Measurements from ENCODE around the gene HNRNPD. TPM values are rescaled to one million over a fixed set of nuclear protein-coding genes. Genes with fewer than 3 reads are reported as not detected.
"Not testable (repeated sequence)": the region's sequence is repeated elsewhere in the genome, so short reads cannot be mapped to it uniquely, and the experiment has no call there.

Gene HNRNPD
- total RNA-seq, 2 experiments from 2014 or later, result 505 to 510 TPM

DNA sequence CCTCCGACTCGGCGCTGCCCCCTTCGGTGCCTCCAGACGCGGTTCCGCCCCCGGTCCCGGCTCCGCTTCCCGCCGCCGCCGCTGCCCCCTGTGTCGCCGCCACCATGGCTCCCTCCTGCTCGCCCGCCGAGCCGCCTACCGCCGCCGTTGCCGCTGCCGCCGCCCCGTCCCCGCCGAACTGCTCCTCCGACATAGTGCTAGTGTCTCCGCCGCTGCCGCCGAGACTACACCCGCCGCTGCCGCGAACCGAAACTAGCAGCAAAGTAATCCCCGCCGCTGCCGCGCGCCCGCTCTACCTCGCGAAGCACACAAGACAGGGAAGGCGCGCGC, 340 bp downstream of the HNRNPD start:
- intact Hi-C loops (cut with DNase I, micrococcal nuclease), result loop anchor here (1.0 to 10.0 kb wide), 5 partner anchors 640 to 1082 kb away; partner anchors contain the start of genes COQ2 (in 2 of the 2), HELQ (in 1 of the 2) and RASGEF1B (in 1 of the 2)
- H3K27me3 Mint-ChIP-seq, result no peaks in the 10 kb centered on the region
- H3K36me3 Mint-ChIP-seq (ENCODE audit: low read depth), result peaks cover 67% of the 10 kb centered on the region
- DNase-seq (peak; percentile 81), ATAC-seq (peak; percentile 17)
- peak overlapping the region; percentile 99 for H3K27ac Mint-ChIP-seq
- POLR2A ChIA-PET, result interaction anchor here (0.7 to 3.4 kb wide), 8 partner anchors 49 to 61 kb away, joined by 4 to 38 read pairs (median 7); partner anchors contain the start of gene HNRNPDL
- no peaks in the 10 kb centered on the region for H3K9me3 Mint-ChIP-seq (ENCODE audit: low read depth)
- H3K4me1 Mint-ChIP-seq, result peaks cover 40% of the 10 kb centered on the region
- CTCF ChIA-PET, result interaction anchor here (0.7 to 1.9 kb wide), 6 partner anchors 14 to 1096 kb away, joined by 3 to 14 read pairs (median 4); partner anchors contain the start of gene HNRNPDL
- peak overlapping the region; percentile 89 for H3K4me3 Mint-ChIP-seq

GRCh38 chr4:82372517-82373485, 990 bp downstream of the HNRNPD start:
- Mint-ChIP-seq H3K36me3 (ENCODE audit: low read depth) (peaks cover 68% of the 10 kb centered on the region), H3K27me3 (no peaks in the 10 kb centered on the region), H3K4me1 (peaks cover 44% of the 10 kb centered on the region), H3K4me3 (peak overlapping the region; percentile 89), H3K27ac (peak overlapping the region; percentile 99), H3K9me3 (ENCODE audit: low read depth) (no peaks in the 10 kb centered on the region)
- intact Hi-C loops (cut with DNase I, micrococcal nuclease), result loop anchor here (1.0 to 10.0 kb wide), 6 partner anchors 20 to 1082 kb away; partner anchors contain the start of genes COQ2 (in 2 of the 2), HELQ (in 1 of the 2) and RASGEF1B (in 1 of the 2)
- DNase-seq, result peak; percentile 88
- ChIA-PET CTCF (interaction anchor here (0.6 to 4.8 kb wide), 7 partner anchors 12 to 88 kb away, joined by 3 to 29 read pairs (median 3); partner anchors contain the start of gene HNRNPDL), POLR2A (interaction anchor here (0.6 to 3.4 kb wide), 5 partner anchors 40 to 527 kb away, joined by 3 to 26 read pairs (median 4); no protein-coding TSS in a partner anchor)
- peak; percentile 42 for ATAC-seq

GRCh38 chr4:82371497-82371896, 2.3 kb downstream of the HNRNPD start:
- DNase-seq, result no peak

DNA sequence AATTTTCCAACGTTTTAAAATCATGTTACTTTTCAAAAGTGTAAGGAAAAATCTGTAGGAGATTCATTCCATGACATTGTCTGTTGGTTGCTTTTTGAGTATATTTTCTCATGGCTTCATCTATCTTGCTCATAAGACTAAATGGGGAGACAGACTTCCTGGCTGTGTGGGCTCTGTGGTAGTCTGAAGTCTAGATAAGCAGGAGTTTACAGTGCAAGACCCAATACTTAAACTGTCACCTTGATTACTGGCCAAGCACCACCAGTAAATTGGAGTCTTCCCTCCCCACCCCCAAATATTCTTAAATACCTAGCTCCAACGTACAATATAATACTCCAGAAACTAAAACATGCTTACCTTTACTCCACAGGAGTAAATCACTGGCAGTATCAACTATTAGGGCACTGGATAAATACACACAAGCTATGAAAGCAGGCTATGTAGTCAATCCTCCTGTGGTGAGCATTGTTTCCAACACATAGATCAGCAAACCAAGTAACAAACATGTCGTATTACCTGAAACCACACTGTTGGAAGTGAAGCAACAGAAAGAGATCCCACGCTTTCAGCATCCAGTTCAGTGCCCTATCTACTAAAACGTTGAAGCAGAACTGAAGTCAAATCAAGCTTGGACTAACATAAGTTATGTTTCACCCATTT, 6.2 kb downstream of the HNRNPD start:
- H3K27ac Mint-ChIP-seq, result peak overlapping the region; percentile 35
- DNase-seq (no peak), ATAC-seq (peak; percentile 19)
- CTCF ChIA-PET, result interaction anchor here (0.6 to 1.7 kb wide), 8 partner anchors 11 to 261 kb away, joined by 3 to 7 read pairs (median 3); no protein-coding TSS in a partner anchor
- intact Hi-C loops (cut with DNase I, micrococcal nuclease), result loop anchor here in 1 of 2 experiments (2.0 kb wide), 1 partner anchor 15 kb away; no protein-coding TSS in a partner anchor
- no peak overlapping the region for H3K4me3 Mint-ChIP-seq
- H3K27me3 Mint-ChIP-seq, result no peaks in the 10 kb centered on the region
- POLR2A ChIA-PET, result interaction anchor here (0.6 to 1.1 kb wide), 4 partner anchors 12 to 62 kb away, joined by 3 to 6 read pairs (median 3); no protein-coding TSS in a partner anchor
- peaks cover 70% of the 10 kb centered on the region for H3K36me3 Mint-ChIP-seq (ENCODE audit: low read depth)
- peaks cover 75% of the 10 kb centered on the region for H3K4me1 Mint-ChIP-seq
- H3K9me3 Mint-ChIP-seq (ENCODE audit: low read depth), result no peaks in the 10 kb centered on the region

More at GRCh38 chr4:82371497-82371896, 2.3 kb downstream of the HNRNPD start:
- Mint-ChIP-seq H3K4me3 (peak overlapping the region; percentile 89), H3K27me3 (no peaks in the 10 kb centered on the region), H3K27ac (peak overlapping the region; percentile 99), H3K4me1 (peaks cover 53% of the 10 kb centered on the region), H3K9me3 (ENCODE audit: low read depth) (no peaks in the 10 kb centered on the region), H3K36me3 (ENCODE audit: low read depth) (peaks cover 73% of the 10 kb centered on the region)
- intact Hi-C loops (cut with DNase I, micrococcal nuclease), result loop anchor here (5.0 to 10.0 kb wide), 2 partner anchors 899 to 913 kb away; partner anchors contain the start of genes COQ2 (in 1 of the 2) and RASGEF1B (in 1 of the 2)
- CTCF ChIA-PET, result interaction anchor here (0.7 to 4.8 kb wide), 5 partner anchors 11 to 86 kb away, joined by 3 to 29 read pairs (median 4); no protein-coding TSS in a partner anchor
- ATAC-seq, result no peak
- POLR2A ChIA-PET, result interaction anchor here (0.7 to 3.4 kb wide), 3 partner anchors 55 to 986 kb away, joined by 3 to 26 read pairs (median 4); no protein-coding TSS in a partner anchor

DNA sequence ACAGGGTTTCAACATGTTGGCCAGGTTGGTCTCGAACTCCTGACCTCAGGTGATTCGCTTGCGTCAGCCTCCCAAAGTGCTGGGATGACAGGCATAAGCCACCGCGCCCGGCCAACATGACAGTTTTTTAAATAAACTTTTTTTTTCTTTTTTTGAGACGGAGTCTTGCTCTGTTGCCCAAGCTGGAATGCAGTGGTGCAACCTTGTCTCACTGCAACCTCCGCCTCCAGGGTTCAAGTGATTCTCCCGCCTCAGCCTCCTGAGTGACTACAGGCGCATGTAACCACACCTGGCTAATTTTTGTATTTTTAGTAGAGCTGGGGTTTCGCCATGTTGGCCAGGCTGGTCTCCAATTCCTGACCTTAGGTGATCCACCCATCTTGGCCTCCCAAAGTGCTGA, 7.4 kb downstream of the HNRNPD start:
- not testable (repeated sequence) for H3K27me3 Mint-ChIP-seq; H3K27ac Mint-ChIP-seq; DNase-seq; ATAC-seq; H3K9me3 Mint-ChIP-seq (ENCODE audit: low read depth)
- intact Hi-C loops (cut with DNase I, micrococcal nuclease), result loop anchor here in 1 of 2 experiments (2.0 kb wide), 1 partner anchor 14 kb away; no protein-coding TSS in a partner anchor
- POLR2A ChIA-PET, result interaction anchor here (0.6 to 1.2 kb wide), 4 partner anchors 11 to 98 kb away, joined by 3 to 6 read pairs (median 3); no protein-coding TSS in a partner anchor
- Mint-ChIP-seq H3K4me3 (peak overlapping the region; percentile 35), H3K36me3 (ENCODE audit: low read depth) (peaks cover 66% of the 10 kb centered on the region), H3K4me1 (peaks cover 84% of the 10 kb centered on the region)
- CTCF ChIA-PET, result interaction anchor here (0.7 to 1.6 kb wide), 6 partner anchors 12 to 65 kb away, joined by 3 to 7 read pairs (median 3); no protein-coding TSS in a partner anchor

DNA sequence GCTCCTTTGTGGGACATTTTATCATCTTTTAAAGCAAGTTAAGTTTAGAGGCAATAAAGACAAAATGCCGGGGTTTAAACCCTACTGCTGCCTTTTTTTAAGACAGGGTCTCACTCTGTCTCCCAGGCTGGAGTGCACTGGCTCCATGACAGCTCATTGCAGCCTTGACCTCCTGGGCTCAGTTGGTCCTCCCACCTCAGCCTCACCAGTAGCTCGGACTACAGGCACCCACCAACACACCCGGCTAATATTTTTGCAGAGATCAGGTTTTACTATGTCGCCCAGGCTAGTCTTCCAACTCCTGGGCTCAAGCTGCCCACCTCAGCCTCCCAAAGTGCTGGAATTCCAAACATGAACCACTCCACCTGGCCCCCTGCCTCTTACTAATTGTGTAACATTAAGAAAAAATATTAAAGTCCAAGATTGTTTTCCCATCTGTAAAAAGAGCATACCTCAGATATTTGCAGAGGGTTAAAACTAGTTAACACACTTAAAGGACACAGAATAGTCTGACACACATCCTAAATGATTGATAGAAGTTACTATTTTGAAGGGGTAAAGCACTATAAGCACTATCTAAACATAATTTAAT, 9.8 kb downstream of the HNRNPD start:
- Mint-ChIP-seq H3K27ac (peak overlapping the region; percentile 73), H3K4me3 (no peak overlapping the region), H3K36me3 (ENCODE audit: low read depth) (peaks cover 61% of the 10 kb centered on the region), H3K9me3 (ENCODE audit: low read depth) (no peaks in the 10 kb centered on the region), H3K27me3 (no peaks in the 10 kb centered on the region), H3K4me1 (peaks cover 86% of the 10 kb centered on the region)
- ChIA-PET POLR2A (no interaction called here), CTCF (interaction anchor here (0.9 to 1.4 kb wide), 2 partner anchors 16 to 64 kb away, joined by 3 read pairs; no protein-coding TSS in a partner anchor)
- ATAC-seq (no peak), DNase-seq (no peak)
- intact Hi-C loops (cut with DNase I, micrococcal nuclease), result loop anchor here in 1 of 2 experiments (5.0 kb wide), 1 partner anchor 957 kb away; no protein-coding TSS in a partner anchor

DNA sequence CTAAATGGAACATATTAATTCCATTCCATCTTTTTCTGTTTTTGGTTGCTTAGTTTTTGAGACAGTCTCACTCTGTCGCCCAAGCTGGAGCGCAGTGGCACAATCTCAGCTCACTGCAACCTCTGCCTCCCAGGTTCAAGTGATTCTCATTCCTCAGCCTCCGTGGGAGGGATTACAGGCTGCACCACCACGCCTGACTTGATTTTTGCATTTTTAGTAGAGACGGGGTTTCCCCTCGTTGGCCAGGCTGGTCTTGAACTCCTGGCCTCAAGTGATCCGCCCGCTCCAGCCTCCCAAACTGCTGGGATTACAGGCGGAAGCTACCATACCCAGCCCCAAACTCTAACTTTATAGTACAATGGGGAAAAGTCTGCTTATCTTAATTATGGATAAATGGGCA, 11.2 kb downstream of the HNRNPD start:
- H3K36me3 Mint-ChIP-seq (ENCODE audit: low read depth), result peaks cover 65% of the 10 kb centered on the region
- H3K27me3 Mint-ChIP-seq, result no peaks in the 10 kb centered on the region
- H3K27ac Mint-ChIP-seq, result peak overlapping the region; percentile 60
- ATAC-seq (peak; percentile 76), DNase-seq (peak; percentile 44)
- H3K4me3 Mint-ChIP-seq, result peak overlapping the region; percentile 43
- intact Hi-C loops (cut with DNase I, micrococcal nuclease), result loop anchor here in 1 of 2 experiments (5.0 kb wide), 1 partner anchor 955 kb away; no protein-coding TSS in a partner anchor
- ChIA-PET POLR2A (no interaction called here), CTCF (interaction anchor here (0.7 to 1.9 kb wide), 3 partner anchors 67 to 190 kb away, joined by 4 to 5 read pairs (median 4); no protein-coding TSS in a partner anchor)
- no peaks in the 10 kb centered on the region for H3K9me3 Mint-ChIP-seq (ENCODE audit: low read depth)
- peaks cover 85% of the 10 kb centered on the region for H3K4me1 Mint-ChIP-seq

DNA sequence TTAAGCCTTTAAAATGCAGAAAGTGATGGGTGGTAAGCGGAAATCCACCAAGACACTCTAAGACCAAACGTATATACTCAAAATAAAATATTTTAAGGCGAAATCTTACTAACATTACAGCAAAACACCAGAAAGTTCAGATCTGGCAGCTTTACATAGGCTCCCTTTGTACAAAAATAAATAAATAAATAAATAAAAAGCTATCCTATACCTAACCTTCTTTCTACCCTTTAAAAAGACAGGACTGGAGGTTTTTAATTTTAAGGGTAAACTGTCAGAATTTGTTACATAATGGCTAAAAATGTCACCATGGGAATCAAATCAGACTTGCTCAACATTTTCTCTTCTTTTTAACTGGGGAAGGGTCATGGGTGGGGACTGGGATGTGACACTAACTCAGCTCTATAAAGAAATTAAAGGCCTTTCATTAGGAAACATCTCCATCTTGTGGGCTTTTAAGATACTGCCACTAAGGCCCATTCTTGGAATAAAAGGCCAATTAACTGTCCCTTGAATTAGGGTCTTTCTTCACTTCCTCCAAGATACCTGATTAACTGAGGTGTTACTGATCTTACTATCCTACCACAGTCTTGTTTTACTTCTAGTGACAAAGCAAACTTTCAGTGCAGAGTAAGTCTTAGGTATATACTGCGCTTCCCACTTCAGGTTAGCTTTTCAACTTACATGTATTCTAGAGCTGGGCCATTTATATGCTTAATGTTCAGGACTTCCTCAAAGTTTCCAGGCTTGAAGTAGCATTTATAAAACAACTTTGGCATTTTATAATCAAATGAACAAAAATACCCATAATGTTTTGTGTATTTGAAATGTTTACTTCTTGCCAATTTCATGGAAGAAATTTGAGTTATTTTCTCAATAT, 13.3 kb downstream of the HNRNPD start:
- ChIA-PET CTCF (interaction anchor here (0.5 to 3.2 kb wide), 24 partner anchors 8 to 952 kb away, joined by 3 to 29 read pairs (median 4); partner anchors contain the start of gene HNRNPD), POLR2A (interaction anchor here (1.8 kb wide), 1 partner anchor 68 kb away, joined by 5 read pairs; no protein-coding TSS in a partner anchor)
- H3K36me3 Mint-ChIP-seq (ENCODE audit: low read depth), result peaks cover 68% of the 10 kb centered on the region
- DNase-seq (no peak), ATAC-seq (peak; percentile 42)
- H3K4me3 Mint-ChIP-seq, result no peak overlapping the region
- H3K4me1 Mint-ChIP-seq, result peaks cover 79% of the 10 kb centered on the region
- intact Hi-C loops (cut with DNase I, micrococcal nuclease), result loop anchor here in 1 of 2 experiments (5.0 kb wide), 1 partner anchor 953 kb away; no protein-coding TSS in a partner anchor
- no peak overlapping the region for H3K27ac Mint-ChIP-seq
- H3K9me3 Mint-ChIP-seq (ENCODE audit: low read depth), result no peaks in the 10 kb centered on the region
- H3K27me3 Mint-ChIP-seq, result no peaks in the 10 kb centered on the region

DNA sequence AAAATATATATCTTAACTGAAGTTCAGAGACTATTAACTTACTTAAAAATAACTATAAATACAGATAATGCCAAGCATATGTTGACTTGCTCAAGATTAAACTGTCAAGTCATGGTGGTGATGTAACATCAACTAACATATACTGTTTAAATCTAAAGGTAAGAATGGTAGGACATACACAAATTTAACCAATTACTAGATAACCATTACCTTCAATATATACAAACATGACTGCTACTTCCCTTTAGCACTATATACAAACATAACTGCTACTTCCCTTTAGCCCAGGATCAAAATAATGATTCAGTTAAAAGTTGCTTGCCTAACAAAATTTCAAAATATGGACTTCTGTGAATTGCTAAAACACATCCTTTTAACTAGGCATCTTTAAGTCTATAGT, 14.9 kb downstream of the HNRNPD start:
- Mint-ChIP-seq H3K9me3 (ENCODE audit: low read depth) (no peaks in the 10 kb centered on the region), H3K4me1 (peaks cover 74% of the 10 kb centered on the region), H3K36me3 (ENCODE audit: low read depth) (peaks cover 68% of the 10 kb centered on the region), H3K4me3 (no peak overlapping the region), H3K27me3 (no peaks in the 10 kb centered on the region), H3K27ac (peak overlapping the region; percentile 40)
- ATAC-seq (no peak), DNase-seq (no peak)
- POLR2A ChIA-PET, result interaction anchor here (0.6 kb wide), 1 partner anchor 77 kb away, joined by 3 read pairs; no protein-coding TSS in a partner anchor
- CTCF ChIA-PET, result interaction anchor here (1.6 to 3.2 kb wide), 2 partner anchors 12 to 70 kb away, joined by 3 to 29 read pairs; no protein-coding TSS in a partner anchor
- intact Hi-C loops (cut with DNase I, micrococcal nuclease), result no loop called here

Data from activated CD4-positive, alpha-beta T cell treated with anti-CD3 and anti-CD28 coated beads for 36 hours (primary cell).